HepG2 (cell line): Measurements from ENCODE around the gene PPM1H. TPM values are rescaled to one million over a fixed set of nuclear protein-coding genes. Genes with fewer than 3 reads are reported as not detected.
A peak's percentile ranks its signal among the peaks of the same experiment; 100 is the strongest.

ENCODE experiments used
- ATAC-seq: fragments of 200-7000 bp; cut with Tn5 transposase; 3 replicates; pipeline ENCODE4 v1.9.1; 2020; ENCODE audit warnings: mild to moderate bottlenecking, moderate library complexity
- BruUV-seq: library from RNA; stranded (reverse); fragments of 400-500 nt; replicated peaks from 2 replicates; lab custom pipeline; 2021; lab: Mats Ljungman, UMichigan
- CTCF ChIA-PET: fragments of 300-600 bp; formaldehyde crosslinking; extraction: SDS; loops from one replicate; lab custom pipeline; 2021; ENCODE audit warnings: low total read pairs, inconsistent platforms, low intra/inter-chr PET ratio; lab: Yijun Ruan, JAX
- POLR2A ChIA-PET: fragments of 350-600 bp; sonication (Branson Sonifier 250); formaldehyde crosslinking; loops from one replicate; lab custom pipeline; 2020; ENCODE audit warnings: antibody characterized with exemption, inconsistent platforms; lab: Yijun Ruan, JAX
- DNase-seq: peaks from one replicate; pipeline ENCODE4 v3.0.0-alpha.2; 2015; ENCODE audit warnings: low spot score
- FAIRE-seq: peaks from 3 replicates; lab custom pipeline; 2011; peaks lifted over from hg19 to GRCh38; lab: Jason Lieb, UNC
- H2AFZ ChIP-seq: one replicate; pipeline ENCODE4 v1.6.1; 2011; ENCODE audit warnings: low read length, inconsistent platforms
- H3K27ac ChIP-seq: fragments of 300-600 bp; 3 replicates; pipeline ENCODE4 v1.8.0; 2011; ENCODE audit warnings: mixed run types, mild to moderate bottlenecking, mixed read lengths, low read length, inconsistent platforms; ENCODE audit not compliant: insufficient read depth; ENCODE audit errors: extremely low read length
- H3K27me3 ChIP-seq, 2 experiments: fragments of 200-600 bp in 1 of 2; 2 replicates in 1 of 2; 3 replicates in 1 of 2; pipeline versions ENCODE4 v1.6.0 to v1.8.0; 2011; ENCODE audit warnings: low read length in 2 of 2, mild to moderate bottlenecking in 2 of 2, moderate library complexity in 2 of 2, inconsistent platforms in 1 of 2; ENCODE audit not compliant: insufficient read depth in 2 of 2, control insufficient read depth in 1 of 2
- H3K36me3 ChIP-seq, 2 experiments: fragments of 200-600 bp in 1 of 2; replicated peaks in 1 of 2; 2 replicates in 1 of 2; 3 replicates in 1 of 2; pipeline versions ENCODE4 v1.5.1 to v1.8.0; 2011; ENCODE audit warnings: low read length in 2 of 2, inconsistent platforms in 1 of 2; ENCODE audit not compliant: insufficient read depth in 2 of 2, control insufficient read depth in 1 of 2
- H3K4me1 ChIP-seq: 2 replicates; pipeline ENCODE4 v1.5.1; 2012; ENCODE audit warnings: low read length, inconsistent platforms; ENCODE audit not compliant: insufficient read depth
- H3K4me2 ChIP-seq: 2 replicates; pipeline ENCODE4 v1.6.0; 2011; ENCODE audit warnings: low read depth, low read length, inconsistent platforms
- H3K4me3 ChIP-seq, 3 experiments: fragments of 200-600 bp in 1 of 3; sonication (generic), shearing (Covaris generic) in 1 of 3; replicated peaks in 1 of 3; 2 replicates each; pipeline ENCODE4 v1.5.1; 2011 to 2016; ENCODE audit warnings: low read length in 3 of 3, inconsistent platforms in 2 of 3, low read depth in 2 of 3, mild to moderate bottlenecking in 2 of 3, control low read depth in 1 of 3, mixed read lengths in 1 of 3; ENCODE audit not compliant: insufficient read depth in 1 of 3
- H3K79me2 ChIP-seq: one replicate; pipeline ENCODE4 v1.6.1; 2011; ENCODE audit warnings: low read length, inconsistent platforms; ENCODE audit not compliant: insufficient read depth
- H3K9ac ChIP-seq: 2 replicates; pipeline ENCODE4 v1.6.0; 2011; ENCODE audit warnings: mild to moderate bottlenecking, low read depth, low read length, inconsistent platforms; ENCODE audit not compliant: insufficient read depth
- H3K9me3 ChIP-seq: 2 replicates; pipeline ENCODE4 v1.5.1; 2012; ENCODE audit warnings: mild to moderate bottlenecking, low read length
- H4K20me1 ChIP-seq: 2 replicates; pipeline ENCODE4 v1.6.0; 2011; ENCODE audit warnings: inconsistent platforms, mild to moderate bottlenecking, low read length, moderate library complexity; ENCODE audit not compliant: insufficient read depth
- CTCF ChIP-seq: sonication (generic); formaldehyde crosslinking; IDR thresholded peaks from 2 replicates; pipeline ENCODE4 v1.5.0; 2020; ENCODE audit warnings: mild to moderate bottlenecking, missing genetic modification reagents, moderate library complexity
- ETV5 ChIP-seq: IDR thresholded peaks from 2 replicates; pipeline ENCODE4 v1.6.1; 2018; ENCODE audit warnings: missing biosample characterization, missing genetic modification reagents, inconsistent platforms, borderline replicate concordance
- FLYWCH1 ChIP-seq: sonication (generic); formaldehyde crosslinking; IDR thresholded peaks from 2 replicates; pipeline ENCODE4 v1.8.1; 2023; ENCODE audit warnings: mild to moderate bottlenecking, missing genetic modification reagents
- GATAD2A ChIP-seq: IDR thresholded peaks from 2 replicates; pipeline ENCODE4 v1.6.1; 2016
- HOXA3 ChIP-seq: sonication (generic); formaldehyde crosslinking; IDR thresholded peaks from 2 replicates; pipeline ENCODE4 v1.5.0; 2020; ENCODE audit warnings: missing genetic modification reagents
- ISL2 ChIP-seq: sonication (generic); formaldehyde crosslinking; IDR thresholded peaks from 2 replicates; pipeline ENCODE4 v1.5.0; 2020; ENCODE audit warnings: missing genetic modification reagents
- MED1 ChIP-seq: sonication (generic); formaldehyde crosslinking; IDR thresholded peaks from 2 replicates; pipeline ENCODE4 v1.4.0; 2020; ENCODE audit warnings: missing genetic modification reagents
- NR2F6 ChIP-seq, 2 experiments: IDR thresholded peaks; 2 replicates each; pipeline ENCODE4 v1.6.1; 2016; ENCODE audit warnings: antibody characterized with exemption in 1 of 2, mild to moderate bottlenecking in 1 of 2
- RAD21 ChIP-seq: fragments of 450-650 bp; formaldehyde crosslinking; IDR thresholded peaks from 2 replicates; pipeline ENCODE4 v1.5.0; 2020; ENCODE audit warnings: mild to moderate bottlenecking
- SMC3 ChIP-seq: IDR thresholded peaks from 2 replicates; pipeline ENCODE4 v1.6.1; 2011; ENCODE audit warnings: low read length, improper control_type of control experiment
- STAG1 ChIP-seq: sonication (generic); formaldehyde crosslinking; IDR thresholded peaks from 2 replicates; pipeline ENCODE4 v1.4.0; 2020; ENCODE audit warnings: missing genetic modification reagents
- YEATS4 ChIP-seq: sonication (generic); formaldehyde crosslinking; IDR thresholded peaks from 2 replicates; pipeline ENCODE4 v1.4.0; 2020; ENCODE audit warnings: missing genetic modification reagents, borderline replicate concordance
- ZFP82 ChIP-seq: sonication (generic); formaldehyde crosslinking; IDR thresholded peaks from 2 replicates; pipeline ENCODE4 v1.5.1; 2020; ENCODE audit warnings: mild to moderate bottlenecking, missing genetic modification reagents, borderline replicate concordance
- ZNF362 ChIP-seq: sonication (generic); formaldehyde crosslinking; IDR thresholded peaks from 2 replicates; pipeline ENCODE4 v1.4.0; 2020; ENCODE audit warnings: missing genetic modification reagents, mild to moderate bottlenecking, borderline replicate concordance
- ZNF367 ChIP-seq: sonication (generic); formaldehyde crosslinking; IDR thresholded peaks from 2 replicates; pipeline ENCODE4 v1.4.0; 2020; ENCODE audit warnings: missing genetic modification reagents, borderline replicate concordance
- WGBS: methylation state at CpG from one replicate; pipeline ENCODE4 v1.1.6; 2017; ENCODE audit warnings: low lambda C conversion rate; 5-methylcytosine and 5-hydroxymethylcytosine counted together
- in situ Hi-C: cut with HindIII; loops from 2 replicates; pipeline ENCODE4 v1.10.0; 2017; ENCODE audit warnings: low pct_unique_long_range_greater_than_20kb; ENCODE audit not compliant: extremely low pct_ligation_motif_present
- intact Hi-C: fragments of 100-400 bp; cut with micrococcal nuclease; formaldehyde crosslinking; loops from one replicate; pipeline ENCODE4 v1.10.0; 2022; ENCODE audit not compliant: unreplicated experiment
- polyA plus RNA-seq, 8 experiments: library from polyadenylated mRNA; depleted of rRNA in 3 of 8; stranded (reverse) in 7 of 8; unstranded in 1 of 8; fragments of >200 nt; fragmentation: Illumina TruSeq in 4 of 8; extraction: Trizol in 4 of 8; gene quantifications; 2 replicates each; pipeline versions ENCODE4 v1.2.1 to v1.2.3, GENCODE V29; 2011 to 2016; ENCODE audit warnings: low read depth in 4 of 8, missing spikeins in 1 of 8, mixed read lengths in 1 of 8; ENCODE audit not compliant: insufficient read depth in 1 of 8
- total RNA-seq, 5 experiments: library from RNA; depleted of rRNA; stranded (reverse); fragments of >200 nt; fragmentation: Illumina TruSeq; extraction: Trizol; gene quantifications; 2 replicates each; pipeline ENCODE4 v1.2.3, GENCODE V29; 2016; ENCODE audit warnings: low read depth in 1 of 5
- TF ChIP-seq, protein P1 (sequence below): sonication (generic); formaldehyde crosslinking; conservative IDR thresholded peaks from 2 replicates; pipeline ENCODE4 v1.8.0; 2022; ENCODE audit warnings: mild to moderate bottlenecking, moderate library complexity, missing genetic modification reagents

The PPM1H gene
- total and polyA plus RNA-seq, 2 of the 13 experiments (the other 11 are each of a cell fraction or from before 2014, with no cell fraction given): 29.1 to 38.1 TPM

GRCh38 chr12:62983594-62983993 lies 48.6 kb upstream of the PPM1H start:
- ATAC-seq (peak; percentile 91), FAIRE-seq (peak; percentile 60), DNase-seq (peak; percentile 57)
- no peak overlapping the region for H3K9ac ChIP-seq
- peaks cover 0 to 1% of the 10 kb centered on the region in 2 experiments; a peak in 1 of 5 replicates for H3K27me3 ChIP-seq
- H3K4me2 ChIP-seq: peak overlapping the region; percentile 53
- POLR2A ChIA-PET: no interaction called here
- no peak overlapping the region for H3K27ac ChIP-seq
- H4K20me1 ChIP-seq: no peaks in the 10 kb centered on the region
- BruUV-seq: no TSS peak
- H3K4me3 ChIP-seq: no peak overlapping the region
- no peaks in the 10 kb centered on the region for H3K36me3 ChIP-seq
- H3K4me1 ChIP-seq: peaks cover 15% of the 10 kb centered on the region
- TF ChIP-seq YEATS4 (CRISPR knock-in tag): 0 out of 2 replicates have a peak, but pooled peaks have one; percentile 23
- TF ChIP-seq ETV5: peak; percentile 81; the same call in 1 of the 2 replicates
- TF ChIP-seq SMC3: peak; percentile 60
- peak; percentile 75 for TF ChIP-seq STAG1 (CRISPR knock-in tag)
- TF ChIP-seq GATAD2A (CRISPR knock-in tag): 0 out of 2 replicates have a peak, but pooled peaks have one; percentile 14
- TF ChIP-seq, protein P1, sequence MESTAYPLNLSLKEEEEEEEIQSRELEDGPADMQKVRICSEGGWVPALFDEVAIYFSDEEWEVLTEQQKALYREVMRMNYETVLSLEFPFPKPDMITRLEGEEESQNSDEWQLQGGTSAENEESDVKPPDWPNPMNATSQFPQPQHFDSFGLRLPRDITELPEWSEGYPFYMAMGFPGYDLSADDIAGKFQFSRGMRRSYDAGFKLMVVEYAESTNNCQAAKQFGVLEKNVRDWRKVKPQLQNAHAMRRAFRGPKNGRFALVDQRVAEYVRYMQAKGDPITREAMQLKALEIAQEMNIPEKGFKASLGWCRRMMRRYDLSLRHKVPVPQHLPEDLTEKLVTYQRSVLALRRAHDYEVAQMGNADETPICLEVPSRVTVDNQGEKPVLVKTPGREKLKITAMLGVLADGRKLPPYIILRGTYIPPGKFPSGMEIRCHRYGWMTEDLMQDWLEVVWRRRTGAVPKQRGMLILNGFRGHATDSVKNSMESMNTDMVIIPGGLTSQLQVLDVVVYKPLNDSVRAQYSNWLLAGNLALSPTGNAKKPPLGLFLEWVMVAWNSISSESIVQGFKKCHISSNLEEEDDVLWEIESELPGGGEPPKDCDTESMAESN (CRISPR knock-in tag): no peak
- no peak for TF ChIP-seq ZNF367 (CRISPR knock-in tag)
- TF ChIP-seq NR2F6 (IDR thresholded peaks at IDR 0.05): no peak
- peak; percentile 49; the same call in 1 of the 2 replicates for TF ChIP-seq NR2F6 (CRISPR knock-in tag; IDR thresholded peaks at IDR 0.05)
- TF ChIP-seq FLYWCH1: no peak
- 0 out of 2 replicates have a peak, but pooled peaks have one; percentile 19 for TF ChIP-seq MED1 (CRISPR knock-in tag)
- TF ChIP-seq HOXA3 (CRISPR knock-in tag): peak; percentile 23; the same call in 1 of the 2 replicates
- no peak for TF ChIP-seq ZFP82 (CRISPR knock-in tag)
- TF ChIP-seq ISL2 (CRISPR knock-in tag): 0 out of 2 replicates have a peak, but pooled peaks have one; percentile 15
- peak; percentile 73; the same call in 1 of the 2 replicates for TF ChIP-seq ZNF362
- peak; percentile 71 for TF ChIP-seq CTCF
- TF ChIP-seq RAD21 (CRISPR knock-in tag): peak; percentile 59; the same call in 1 of the 2 replicates
- H2AFZ ChIP-seq: no peak overlapping the region
- in situ Hi-C loops (no loop called here), intact Hi-C loops (loop anchor here (5.0 kb wide), 2 partner anchors 46 to 131 kb away; partner anchors contain the start of gene PPM1H)
- no peaks in the 10 kb centered on the region for H3K79me2 ChIP-seq
- H3K9me3 ChIP-seq: no peaks in the 10 kb centered on the region
- CTCF ChIA-PET: no interaction called here
- WGBS: 5% methylated on average over 4 of the region's 4 CpGs
